PC-9 (cell line): Measurements from ENCODE around the gene AOPEP.

Experiments used
- EZH2 ChIP-seq: fragments of 200-600 bp; sonication (generic); IDR thresholded peaks from 2 replicates; pipeline ENCODE4 v1.8.0; 2017; ENCODE audit warnings: antibody characterized with exemption, low read depth
- TF ChIP-seq, protein P1 (sequence below): fragments of 200-600 bp; sonication (generic); conservative IDR thresholded peaks from 2 replicates; pipeline ENCODE4 v1.6.1; 2017; ENCODE audit warnings: mixed run types, antibody characterized with exemption, mild to moderate bottlenecking, moderate library complexity

DNA sequence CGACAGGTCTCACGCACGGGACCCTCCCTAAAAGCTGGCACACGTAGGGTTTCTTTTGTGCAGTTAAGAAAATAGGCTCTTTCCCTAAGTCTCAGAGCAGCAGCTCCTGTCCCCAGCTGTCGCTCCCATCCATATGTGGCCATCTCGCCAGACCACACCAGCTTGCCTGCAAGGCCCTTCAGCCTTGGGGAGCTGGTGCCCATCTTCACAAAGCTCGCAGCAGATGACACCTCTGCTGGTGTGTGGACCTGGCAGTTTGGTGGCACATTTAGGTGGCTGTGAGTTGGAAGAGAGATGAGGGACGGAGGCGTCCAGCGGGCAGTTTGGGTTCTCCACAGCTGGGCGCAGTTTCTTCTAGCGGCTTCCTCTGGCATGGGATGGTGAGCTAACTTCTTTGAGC lies 352.0 kb downstream of the AOPEP start:
- no peak for TF ChIP-seq EZH2
- TF ChIP-seq, protein P1, sequence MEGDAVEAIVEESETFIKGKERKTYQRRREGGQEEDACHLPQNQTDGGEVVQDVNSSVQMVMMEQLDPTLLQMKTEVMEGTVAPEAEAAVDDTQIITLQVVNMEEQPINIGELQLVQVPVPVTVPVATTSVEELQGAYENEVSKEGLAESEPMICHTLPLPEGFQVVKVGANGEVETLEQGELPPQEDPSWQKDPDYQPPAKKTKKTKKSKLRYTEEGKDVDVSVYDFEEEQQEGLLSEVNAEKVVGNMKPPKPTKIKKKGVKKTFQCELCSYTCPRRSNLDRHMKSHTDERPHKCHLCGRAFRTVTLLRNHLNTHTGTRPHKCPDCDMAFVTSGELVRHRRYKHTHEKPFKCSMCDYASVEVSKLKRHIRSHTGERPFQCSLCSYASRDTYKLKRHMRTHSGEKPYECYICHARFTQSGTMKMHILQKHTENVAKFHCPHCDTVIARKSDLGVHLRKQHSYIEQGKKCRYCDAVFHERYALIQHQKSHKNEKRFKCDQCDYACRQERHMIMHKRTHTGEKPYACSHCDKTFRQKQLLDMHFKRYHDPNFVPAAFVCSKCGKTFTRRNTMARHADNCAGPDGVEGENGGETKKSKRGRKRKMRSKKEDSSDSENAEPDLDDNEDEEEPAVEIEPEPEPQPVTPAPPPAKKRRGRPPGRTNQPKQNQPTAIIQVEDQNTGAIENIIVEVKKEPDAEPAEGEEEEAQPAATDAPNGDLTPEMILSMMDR = no peak
